Trophoblast cell (in vitro differentiated cells and primary cell): ENCODE data around the gene CACNA2D1.

Experiments
- DNase-seq, 2 donors: peaks; one replicate each; pipeline ENCODE4 v3.0.0-alpha.2; 2016
- H2AFZ ChIP-seq: 2 replicates; pipeline ENCODE4 v1.6.1; 2013; ENCODE audit warnings: low read length, moderate library complexity, mild to moderate bottlenecking; ENCODE audit not compliant: insufficient read depth, poor library complexity
- H2AK5ac ChIP-seq: 2 replicates; pipeline ENCODE4 v1.6.1; 2013; ENCODE audit warnings: mild to moderate bottlenecking, low read length
- H2BK120ac ChIP-seq: 2 replicates; pipeline ENCODE4 v1.6.1; 2013; ENCODE audit warnings: low read length, mild to moderate bottlenecking, moderate library complexity; ENCODE audit not compliant: insufficient read depth, poor library complexity
- H2BK12ac ChIP-seq: 2 replicates; pipeline ENCODE4 v1.6.1; 2013; ENCODE audit warnings: mild to moderate bottlenecking, low read length, moderate library complexity
- H2BK5ac ChIP-seq: 2 replicates; pipeline ENCODE4 v1.6.1; 2013; ENCODE audit warnings: low read length, low read depth, moderate library complexity, mild to moderate bottlenecking; ENCODE audit not compliant: poor library complexity
- H3K14ac ChIP-seq: 2 replicates; pipeline ENCODE4 v1.6.1; 2013; ENCODE audit warnings: mild to moderate bottlenecking, low read length
- H3K18ac ChIP-seq: 2 replicates; pipeline ENCODE4 v1.6.1; 2013; ENCODE audit warnings: mild to moderate bottlenecking, low read length
- H3K23ac ChIP-seq: 2 replicates; pipeline ENCODE4 v1.6.1; 2013; ENCODE audit warnings: low read length
- H3K27ac ChIP-seq: 2 replicates; pipeline ENCODE4 v1.5.1; 2013; ENCODE audit warnings: low read depth, mild to moderate bottlenecking, inconsistent platforms, low read length, moderate library complexity
- H3K27me3 ChIP-seq: 2 replicates; pipeline ENCODE4 v1.6.1; 2013; ENCODE audit warnings: inconsistent platforms, mild to moderate bottlenecking, low read length, moderate library complexity; ENCODE audit not compliant: insufficient read depth
- H3K36me3 ChIP-seq, 2 experiments: 1 replicate in 1 of 2; 2 replicates in 1 of 2; pipeline ENCODE4 v1.6.1; 2013; ENCODE audit warnings: low read length in 2 of 2, mild to moderate bottlenecking in 2 of 2, moderate library complexity in 1 of 2; ENCODE audit not compliant: insufficient read depth in 2 of 2, control insufficient read depth in 1 of 2
- H3K4ac ChIP-seq: 2 replicates; pipeline ENCODE4 v1.6.1; 2013; ENCODE audit warnings: low read depth, mild to moderate bottlenecking, low read length, moderate library complexity
- H3K4me1 ChIP-seq, 2 experiments: 1 replicate in 1 of 2; 2 replicates in 1 of 2; pipeline ENCODE4 v1.6.1; 2013; ENCODE audit warnings: low read length in 2 of 2, mild to moderate bottlenecking in 2 of 2, moderate library complexity in 1 of 2; ENCODE audit not compliant: insufficient read depth in 2 of 2, control insufficient read depth in 1 of 2
- H3K4me2 ChIP-seq: 2 replicates; pipeline ENCODE4 v1.6.1; 2013; ENCODE audit warnings: inconsistent platforms, mild to moderate bottlenecking, low read length, moderate library complexity
- H3K4me3 ChIP-seq: 2 replicates; pipeline ENCODE4 v1.5.1; 2013; ENCODE audit warnings: mild to moderate bottlenecking, low read depth, low read length, inconsistent platforms
- H3K79me1 ChIP-seq: one replicate; pipeline ENCODE4 v1.6.1; 2013; ENCODE audit warnings: low read length
- H3K79me2 ChIP-seq: 2 replicates; pipeline ENCODE4 v1.6.1; 2013; ENCODE audit warnings: low read length, mild to moderate bottlenecking; ENCODE audit not compliant: control insufficient read depth, insufficient read depth, poor library complexity
- H3K9ac ChIP-seq: 2 replicates; pipeline ENCODE4 v1.6.1; 2013; ENCODE audit warnings: mild to moderate bottlenecking, low read length
- H3K9me3 ChIP-seq: 2 replicates; pipeline ENCODE4 v1.6.1; 2013; ENCODE audit warnings: low read depth, mild to moderate bottlenecking, control low read depth, inconsistent platforms, low read length; ENCODE audit not compliant: insufficient read depth
- H4K12ac ChIP-seq: 2 replicates; pipeline ENCODE4 v1.6.1; 2013; ENCODE audit warnings: low read depth, mild to moderate bottlenecking, low read length, moderate library complexity
- H4K8ac ChIP-seq: 2 replicates; pipeline ENCODE4 v1.6.1; 2013; ENCODE audit warnings: low read depth, mild to moderate bottlenecking, low read length, moderate library complexity
- H4K91ac ChIP-seq: one replicate; pipeline ENCODE4 v1.6.1; 2013; ENCODE audit warnings: low read depth, mild to moderate bottlenecking, low read length, moderate library complexity
- WGBS: extraction: QIAGEN DNeasy Blood & Tissue Kit; methylation state at CpG from one replicate; pipeline ENCODE4 v1.1.7; 2013; ENCODE audit warnings: missing lambda C conversion rate; ENCODE audit not compliant: insufficient read length, insufficient coverage; ENCODE audit errors: extremely low coverage; 5-methylcytosine and 5-hydroxymethylcytosine counted together

The CACNA2D1 gene

DNA sequence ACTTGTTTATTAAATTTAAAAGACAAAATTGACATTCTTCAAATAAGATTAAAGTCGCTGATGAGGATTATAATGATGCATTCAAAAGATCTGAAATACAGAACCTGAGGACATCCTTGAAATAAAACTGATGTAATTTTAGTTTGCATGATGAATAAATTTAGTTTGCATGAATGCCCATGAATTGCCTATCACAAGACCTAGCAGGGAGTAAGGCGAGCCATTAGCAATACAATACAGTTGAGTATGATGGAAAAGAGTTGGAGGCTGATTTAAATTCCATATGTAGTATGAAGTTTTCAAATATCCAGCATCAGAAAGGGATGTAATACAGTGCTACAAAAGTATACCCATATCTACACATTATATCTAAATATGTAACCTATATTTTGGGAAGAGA lies 321.3 kb downstream of the CACNA2D1 start:
- Histone ChIP-seq H4K12ac (no peak overlapping the region), H3K23ac (no peak overlapping the region), H2BK120ac (no peak overlapping the region), H3K14ac (no peak overlapping the region), H3K4me3 (no peak overlapping the region), H3K4ac (no peak overlapping the region), H3K18ac (no peak overlapping the region), H3K4me2 (no peak overlapping the region), H3K79me1 (no peaks in the 10 kb centered on the region), H2AFZ (no peak overlapping the region), H4K8ac (no peak overlapping the region), H3K27ac (no peak overlapping the region), H3K79me2 (no peaks in the 10 kb centered on the region), H3K9me3 (no peaks in the 10 kb centered on the region), H2BK12ac (no peak overlapping the region), H3K9ac (no peak overlapping the region), H2AK5ac (no peak overlapping the region), H3K36me3 (no peaks in the 10 kb centered on the region), H4K91ac (no peak overlapping the region), H3K4me1 (no peaks in the 10 kb centered on the region), H2BK5ac (no peak overlapping the region), H3K27me3 (no peaks in the 10 kb centered on the region)
- no peak for DNase-seq
- WGBS: no CpG with 5 or more reads among the region's 2 CpGs

DNA sequence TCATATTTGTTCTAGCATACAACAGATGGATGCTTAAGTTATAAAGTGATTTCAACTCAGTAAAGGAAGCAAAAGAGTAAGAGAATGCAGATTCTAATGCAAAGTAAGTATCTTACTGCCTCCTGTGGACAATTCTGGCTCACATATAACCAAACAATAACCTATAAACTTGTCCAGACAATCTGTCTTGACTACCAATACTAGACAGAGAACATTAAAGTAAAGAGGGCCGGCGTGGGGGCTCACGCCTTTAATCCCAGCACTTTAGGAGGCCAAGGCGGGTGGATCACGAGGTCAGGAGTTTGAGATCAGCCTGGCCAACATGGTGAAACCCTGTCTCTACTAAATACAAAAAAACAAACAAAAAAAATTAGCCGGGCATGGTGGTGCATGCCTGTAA lies 329.3 kb downstream of the CACNA2D1 start:
- Histone ChIP-seq H2AFZ (no peak overlapping the region), H3K36me3 (no peaks in the 10 kb centered on the region), H4K12ac (no peak overlapping the region), H2BK12ac (no peak overlapping the region), H3K23ac (no peak overlapping the region), H3K18ac (no peak overlapping the region), H3K79me2 (no peaks in the 10 kb centered on the region), H4K91ac (no peak overlapping the region), H2BK5ac (no peak overlapping the region), H3K4me2 (no peak overlapping the region), H4K8ac (no peak overlapping the region), H3K14ac (no peak overlapping the region), H3K9ac (no peak overlapping the region), H3K79me1 (no peaks in the 10 kb centered on the region), H2BK120ac (no peak overlapping the region), H2AK5ac (no peak overlapping the region), H3K27ac (no peak overlapping the region), H3K4me3 (no peak overlapping the region), H3K27me3 (no peaks in the 10 kb centered on the region), H3K4ac (no peak overlapping the region), H3K4me1 (no peaks in the 10 kb centered on the region), H3K9me3 (no peaks in the 10 kb centered on the region)
- WGBS: no CpG with 5 or more reads among the region's 6 CpGs
- no peak for DNase-seq

DNA sequence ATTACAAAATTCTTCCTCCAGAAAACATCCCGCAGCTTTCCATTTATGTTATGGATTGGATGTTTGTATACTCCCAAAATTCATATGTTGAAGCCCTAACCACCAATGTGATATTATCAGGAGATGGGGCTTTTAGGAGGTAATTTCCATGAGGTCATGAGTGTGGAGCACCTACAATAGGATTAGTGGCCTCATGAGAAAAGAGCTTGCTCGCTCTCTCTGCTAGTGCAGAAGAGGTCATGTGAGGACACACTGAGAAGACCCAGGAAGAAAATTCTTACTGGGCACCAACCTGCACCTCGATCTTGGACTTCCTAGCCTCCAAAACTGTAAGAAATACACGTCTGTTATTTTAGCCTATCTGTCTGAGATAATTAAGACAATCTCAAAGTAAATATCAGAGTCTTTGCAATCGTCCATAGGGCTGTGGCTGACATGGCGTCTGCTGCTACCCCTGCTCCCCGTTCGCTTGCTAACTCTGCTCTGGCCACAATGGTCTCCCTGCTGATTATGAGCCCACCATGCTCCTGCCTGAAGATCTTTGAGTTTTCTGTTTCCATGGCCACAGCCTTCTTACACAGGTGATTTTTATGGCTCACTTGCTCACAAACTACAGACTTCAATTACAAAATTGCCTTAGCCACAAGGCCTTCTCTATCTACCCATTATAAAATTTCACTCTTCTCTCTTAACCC lies 333.3 kb downstream of the CACNA2D1 start:
- H3K14ac ChIP-seq: no peak overlapping the region
- no peaks in the 10 kb centered on the region for H3K36me3 ChIP-seq
- H3K4me2 ChIP-seq: no peak overlapping the region
- H3K4ac ChIP-seq: no peak overlapping the region
- no peak for DNase-seq
- no peak overlapping the region for H3K23ac ChIP-seq
- H3K79me2 ChIP-seq: no peaks in the 10 kb centered on the region
- no peak overlapping the region for H3K4me3 ChIP-seq
- H3K79me1 ChIP-seq: no peaks in the 10 kb centered on the region
- H2BK12ac ChIP-seq: no peak overlapping the region
- no peak overlapping the region for H3K18ac ChIP-seq
- no peak overlapping the region for H4K8ac ChIP-seq
- no peak overlapping the region for H2AK5ac ChIP-seq
- no peak overlapping the region for H2BK5ac ChIP-seq
- H2AFZ ChIP-seq: no peak overlapping the region
- no peak overlapping the region for H2BK120ac ChIP-seq
- no peak overlapping the region for H3K27ac ChIP-seq
- no peak overlapping the region for H4K12ac ChIP-seq
- no CpG with 5 or more reads among the region's 8 CpGs for WGBS
- H3K9me3 ChIP-seq: no peaks in the 10 kb centered on the region
- no peak overlapping the region for H4K91ac ChIP-seq
- H3K9ac ChIP-seq: no peak overlapping the region
- H3K27me3 ChIP-seq: no peaks in the 10 kb centered on the region
- no peaks in the 10 kb centered on the region for H3K4me1 ChIP-seq

DNA sequence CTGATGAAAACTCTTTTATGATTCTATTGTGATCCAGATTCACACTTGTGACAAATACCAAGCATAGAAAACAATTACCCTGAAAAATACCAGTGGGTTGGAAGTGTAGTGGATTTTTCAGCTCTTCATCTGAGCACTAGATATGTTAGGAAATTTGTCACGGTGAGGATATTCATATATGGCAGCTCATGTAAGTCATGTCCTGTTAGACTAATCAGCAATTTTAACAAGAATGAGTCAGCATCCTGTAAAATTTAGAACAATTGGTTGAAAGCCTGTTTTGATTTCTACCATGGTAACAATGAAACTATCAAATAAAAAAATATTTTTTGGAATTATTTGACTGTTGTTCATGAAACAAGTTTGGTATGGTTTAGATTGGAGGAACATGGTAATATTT lies 334.3 kb downstream of the CACNA2D1 start:
- no peaks in the 10 kb centered on the region for H3K79me2 ChIP-seq
- no peak overlapping the region for H3K14ac ChIP-seq
- no peak overlapping the region for H3K27ac ChIP-seq
- no peak overlapping the region for H3K23ac ChIP-seq
- H3K4me2 ChIP-seq: no peak overlapping the region
- H3K4me3 ChIP-seq: no peak overlapping the region
- H3K18ac ChIP-seq: no peak overlapping the region
- H3K9ac ChIP-seq: no peak overlapping the region
- no peaks in the 10 kb centered on the region for H3K9me3 ChIP-seq
- no peak overlapping the region for H3K4ac ChIP-seq
- H3K79me1 ChIP-seq: no peaks in the 10 kb centered on the region
- no peaks in the 10 kb centered on the region for H3K4me1 ChIP-seq
- H4K8ac ChIP-seq: no peak overlapping the region
- H3K36me3 ChIP-seq: no peaks in the 10 kb centered on the region
- no peaks in the 10 kb centered on the region for H3K27me3 ChIP-seq
- H2AK5ac ChIP-seq: no peak overlapping the region
- no peak for DNase-seq
- H4K91ac ChIP-seq: no peak overlapping the region
- no CpG with 5 or more reads among the region's 1 CpG for WGBS
- H2AFZ ChIP-seq: no peak overlapping the region
- H2BK12ac ChIP-seq: no peak overlapping the region
- H2BK120ac ChIP-seq: no peak overlapping the region
- H4K12ac ChIP-seq: no peak overlapping the region
- H2BK5ac ChIP-seq: no peak overlapping the region
